Karpas-422 (cell line): Measurements from ENCODE around the gene DMXL2. TPM values are rescaled to one million over a fixed set of nuclear protein-coding genes. Genes with fewer than 3 reads are reported as not detected.
"Not testable (repeated sequence)": the region's sequence is repeated elsewhere in the genome, so short reads cannot be mapped to it uniquely, and the experiment has no call there.

Experiments used
- DNase-seq: peaks from one replicate; pipeline ENCODE4 v3.0.0-alpha.2; 2015
- H2AFZ ChIP-seq: fragments of 200-600 bp; sonication (generic); 2 replicates; pipeline ENCODE4 v1.6.1; 2014; ENCODE audit warnings: antibody characterized with exemption, low read length, mixed read lengths
- H3K27ac ChIP-seq: fragments of 200-600 bp; sonication (generic); 2 replicates; pipeline ENCODE4 v1.5.1; 2014; ENCODE audit warnings: mild to moderate bottlenecking, low read length, moderate library complexity
- H3K27me3 ChIP-seq: fragments of 200-600 bp; sonication (generic); 2 replicates; pipeline ENCODE4 v1.6.1; 2014; ENCODE audit warnings: low read length, mixed read lengths
- H3K36me3 ChIP-seq: fragments of 200-600 bp; sonication (generic); 2 replicates; pipeline ENCODE4 v1.6.1; 2014; ENCODE audit warnings: low read length, mixed read lengths; ENCODE audit not compliant: insufficient read depth
- H3K4me1 ChIP-seq: fragments of 200-600 bp; sonication (generic); 2 replicates; pipeline ENCODE4 v1.6.1; 2014; ENCODE audit warnings: mild to moderate bottlenecking, low read length, mixed read lengths
- H3K4me2 ChIP-seq: fragments of 200-600 bp; sonication (generic); 2 replicates; pipeline ENCODE4 v1.6.1; 2014; ENCODE audit warnings: low read length, low read depth, mild to moderate bottlenecking; ENCODE audit not compliant: poor library complexity, severe bottlenecking
- H3K4me3 ChIP-seq: fragments of 200-600 bp; sonication (generic); 2 replicates; pipeline ENCODE4 v1.5.1; 2014; ENCODE audit warnings: mild to moderate bottlenecking, antibody characterized with exemption, low read length, mixed read lengths
- H3K79me2 ChIP-seq: fragments of 200-600 bp; sonication (generic); 2 replicates; pipeline ENCODE4 v1.6.1; 2014; ENCODE audit warnings: mild to moderate bottlenecking, low read length, mixed read lengths
- H3K9ac ChIP-seq: fragments of 200-600 bp; sonication (generic); 2 replicates; pipeline ENCODE4 v1.6.0; 2014; ENCODE audit warnings: low read length
- H3K9me2 ChIP-seq: fragments of 200-600 bp; sonication (generic), shearing (Covaris generic); replicated peaks from 2 replicates; pipeline ENCODE4 v1.6.0; 2014; ENCODE audit warnings: mild to moderate bottlenecking, low read length, moderate library complexity; ENCODE audit not compliant: insufficient read depth
- H3K9me3 ChIP-seq: fragments of 300-700, 200-600 bp; sonication (generic); 2 replicates; pipeline ENCODE4 v1.6.1; 2014; ENCODE audit warnings: low read length, mixed read lengths
- H4K20me1 ChIP-seq: fragments of 200-600 bp; sonication (generic); 2 replicates; pipeline ENCODE4 v1.6.1; 2014; ENCODE audit warnings: mild to moderate bottlenecking, antibody characterized with exemption, low read length, low read depth; ENCODE audit not compliant: insufficient read depth
- total RNA-seq: library from RNA; depleted of rRNA; stranded (reverse); fragments of >200 nt; shearing (Covaris generic); gene quantifications from 2 replicates; pipeline ENCODE4 v1.2.3, GENCODE V29; 2014; ENCODE audit warnings: low replicate concordance

The DMXL2 gene
- total RNA-seq, 1 experiment from 2014 or later = 17.8 TPM

- no peaks in the 10 kb centered on the region for H3K27me3 ChIP-seq
- H4K20me1 ChIP-seq = no peaks in the 10 kb centered on the region
- no peak overlapping the region for H3K9ac ChIP-seq
- no peak for DNase-seq
- no peak overlapping the region for H3K27ac ChIP-seq
- no peaks in the 10 kb centered on the region for H3K9me2 ChIP-seq
- H2AFZ ChIP-seq = no peak overlapping the region
- H3K79me2 ChIP-seq = no peaks in the 10 kb centered on the region
- no peak overlapping the region for H3K4me3 ChIP-seq
- peaks cover 3% of the 10 kb centered on the region; the same call in 1 of the 2 replicates for H3K4me1 ChIP-seq
- no peaks in the 10 kb centered on the region for H3K9me3 ChIP-seq
- no peaks in the 10 kb centered on the region for H3K36me3 ChIP-seq
- H3K4me2 ChIP-seq = no peak overlapping the region
These were observed 29.6 kb upstream of the DMXL2 start for GRCh38 chr15:51652084-51652668.

- no peaks in the 10 kb centered on the region for H3K27me3 ChIP-seq
- H3K9me3 ChIP-seq = no peaks in the 10 kb centered on the region
- H3K9me2 ChIP-seq = no peaks in the 10 kb centered on the region
- H3K27ac ChIP-seq = no peak overlapping the region
- H2AFZ ChIP-seq = no peak overlapping the region
- H3K4me2 ChIP-seq = no peak overlapping the region
- H3K9ac ChIP-seq = no peak overlapping the region
- H3K4me1 ChIP-seq = peaks cover 3% of the 10 kb centered on the region; the same call in 1 of the 2 replicates
- no peak overlapping the region for H3K4me3 ChIP-seq
- no peaks in the 10 kb centered on the region for H3K79me2 ChIP-seq
- no peaks in the 10 kb centered on the region for H4K20me1 ChIP-seq
- peak; percentile 89 for DNase-seq
- no peaks in the 10 kb centered on the region for H3K36me3 ChIP-seq
These were observed 27.3 kb upstream of the DMXL2 start for GRCh38 chr15:51649659-51650521.

- not testable (repeated sequence) for H3K79me2 ChIP-seq, H3K27me3 ChIP-seq, DNase-seq, H2AFZ ChIP-seq, H3K36me3 ChIP-seq, H4K20me1 ChIP-seq, H3K9ac ChIP-seq, H3K27ac ChIP-seq, H3K4me3 ChIP-seq, H3K9me3 ChIP-seq, H3K4me2 ChIP-seq, H3K9me2 ChIP-seq, H3K4me1 ChIP-seq
These were observed 26.1 kb upstream of the DMXL2 start for GRCh38 chr15:51648643-51649042.

GRCh38 chr15:51648101-51648500 lies 25.5 kb upstream of the DMXL2 start:
- H3K79me2 ChIP-seq, H3K4me1 ChIP-seq, H3K4me3 ChIP-seq, H3K27me3 ChIP-seq, H4K20me1 ChIP-seq, H3K4me2 ChIP-seq, H3K9me3 ChIP-seq, H3K36me3 ChIP-seq, H3K27ac ChIP-seq, H3K9me2 ChIP-seq, DNase-seq, H3K9ac ChIP-seq, H2AFZ ChIP-seq: not testable (repeated sequence)

GRCh38 chr15:51647128-51647562 lies 24.6 kb upstream of the DMXL2 start:
- no peaks in the 10 kb centered on the region for H3K79me2 ChIP-seq
- H3K9ac ChIP-seq = no peak overlapping the region
- H3K4me1 ChIP-seq = peaks cover 3% of the 10 kb centered on the region; the same call in 1 of the 2 replicates
- no peaks in the 10 kb centered on the region for H3K9me3 ChIP-seq
- H4K20me1 ChIP-seq = no peaks in the 10 kb centered on the region
- DNase-seq = no peak
- H3K27me3 ChIP-seq = no peaks in the 10 kb centered on the region
- no peak overlapping the region for H3K4me3 ChIP-seq
- no peaks in the 10 kb centered on the region for H3K9me2 ChIP-seq
- no peak overlapping the region for H3K4me2 ChIP-seq
- H3K36me3 ChIP-seq = no peaks in the 10 kb centered on the region
- no peak overlapping the region for H2AFZ ChIP-seq
- H3K27ac ChIP-seq = no peak overlapping the region

- DNase-seq = no peak
- H3K9me2 ChIP-seq = no peaks in the 10 kb centered on the region
- no peak overlapping the region for H2AFZ ChIP-seq
These were observed 20.1 kb upstream of the DMXL2 start for GRCh38 chr15:51642696-51643095.

GRCh38 chr15:51641490-51642130 lies 19.0 kb upstream of the DMXL2 start:
- no peaks in the 10 kb centered on the region for H4K20me1 ChIP-seq
- no peaks in the 10 kb centered on the region for H3K36me3 ChIP-seq
- H3K4me2 ChIP-seq = no peak overlapping the region
- H3K9me3 ChIP-seq = no peaks in the 10 kb centered on the region
- no peak overlapping the region for H3K9ac ChIP-seq
- no peaks in the 10 kb centered on the region for H3K9me2 ChIP-seq
- no peak overlapping the region for H3K27ac ChIP-seq
- no peaks in the 10 kb centered on the region for H3K79me2 ChIP-seq
- no peak overlapping the region for H2AFZ ChIP-seq
- H3K27me3 ChIP-seq = no peaks in the 10 kb centered on the region
- no peak for DNase-seq
- H3K4me3 ChIP-seq = no peak overlapping the region
- H3K4me1 ChIP-seq = no peaks in the 10 kb centered on the region

More at GRCh38 chr15:51642696-51643095, 20.1 kb upstream of the DMXL2 start:
- Histone ChIP-seq H3K4me2 (no peak overlapping the region), H3K4me3 (no peak overlapping the region), H3K9me3 (no peaks in the 10 kb centered on the region), H3K9ac (no peak overlapping the region), H3K27me3 (no peaks in the 10 kb centered on the region), H3K79me2 (no peaks in the 10 kb centered on the region), H3K36me3 (no peaks in the 10 kb centered on the region), H4K20me1 (no peaks in the 10 kb centered on the region), H3K4me1 (no peaks in the 10 kb centered on the region), H3K27ac (no peak overlapping the region)

- Histone ChIP-seq H4K20me1 (no peaks in the 10 kb centered on the region), H3K36me3 (no peaks in the 10 kb centered on the region), H3K9me2 (no peaks in the 10 kb centered on the region), H3K9ac (no peak overlapping the region), H3K9me3 (no peaks in the 10 kb centered on the region), H3K4me3 (no peak overlapping the region), H3K4me2 (no peak overlapping the region), H2AFZ (no peak overlapping the region), H3K27me3 (no peaks in the 10 kb centered on the region), H3K4me1 (no peaks in the 10 kb centered on the region), H3K79me2 (no peaks in the 10 kb centered on the region), H3K27ac (no peak overlapping the region)
- no peak for DNase-seq
These were observed 12.1 kb upstream of the DMXL2 start for GRCh38 chr15:51634591-51635198.
